ENCODE data around the gene NEU2. TPM values are rescaled to one million over a fixed set of nuclear protein-coding genes. Genes with fewer than 3 reads are reported as not detected.

Gene NEU2
- total and polyA plus RNA-seq, 2 of the 13 experiments (the other 11 are each of a cell fraction or from before 2014, with no cell fraction given), result not detected

DNA sequence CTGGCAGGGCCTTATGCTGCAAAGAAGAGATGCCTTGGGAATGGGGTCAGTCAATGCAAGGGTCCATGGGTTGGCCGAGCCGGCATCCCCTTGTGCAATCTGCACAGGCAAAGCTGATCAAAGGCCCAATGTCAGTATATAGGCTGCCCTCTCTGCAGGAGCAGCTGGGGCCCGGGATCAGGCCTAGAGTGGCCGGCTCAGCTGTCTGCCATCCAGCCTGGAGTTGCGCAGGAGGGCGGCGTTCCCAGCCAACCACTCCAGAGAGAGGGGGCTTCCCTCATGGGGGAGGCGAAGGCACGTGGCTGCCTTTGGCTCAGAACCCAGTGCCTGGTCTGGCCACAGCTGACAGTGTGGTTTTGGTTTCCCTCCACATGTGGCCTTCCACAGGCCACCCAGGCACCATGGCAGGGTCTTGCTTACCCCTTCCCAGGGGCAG, 31.5 kb downstream of the NEU2 start (continued):
- TF ChIP-seq, protein P1, sequence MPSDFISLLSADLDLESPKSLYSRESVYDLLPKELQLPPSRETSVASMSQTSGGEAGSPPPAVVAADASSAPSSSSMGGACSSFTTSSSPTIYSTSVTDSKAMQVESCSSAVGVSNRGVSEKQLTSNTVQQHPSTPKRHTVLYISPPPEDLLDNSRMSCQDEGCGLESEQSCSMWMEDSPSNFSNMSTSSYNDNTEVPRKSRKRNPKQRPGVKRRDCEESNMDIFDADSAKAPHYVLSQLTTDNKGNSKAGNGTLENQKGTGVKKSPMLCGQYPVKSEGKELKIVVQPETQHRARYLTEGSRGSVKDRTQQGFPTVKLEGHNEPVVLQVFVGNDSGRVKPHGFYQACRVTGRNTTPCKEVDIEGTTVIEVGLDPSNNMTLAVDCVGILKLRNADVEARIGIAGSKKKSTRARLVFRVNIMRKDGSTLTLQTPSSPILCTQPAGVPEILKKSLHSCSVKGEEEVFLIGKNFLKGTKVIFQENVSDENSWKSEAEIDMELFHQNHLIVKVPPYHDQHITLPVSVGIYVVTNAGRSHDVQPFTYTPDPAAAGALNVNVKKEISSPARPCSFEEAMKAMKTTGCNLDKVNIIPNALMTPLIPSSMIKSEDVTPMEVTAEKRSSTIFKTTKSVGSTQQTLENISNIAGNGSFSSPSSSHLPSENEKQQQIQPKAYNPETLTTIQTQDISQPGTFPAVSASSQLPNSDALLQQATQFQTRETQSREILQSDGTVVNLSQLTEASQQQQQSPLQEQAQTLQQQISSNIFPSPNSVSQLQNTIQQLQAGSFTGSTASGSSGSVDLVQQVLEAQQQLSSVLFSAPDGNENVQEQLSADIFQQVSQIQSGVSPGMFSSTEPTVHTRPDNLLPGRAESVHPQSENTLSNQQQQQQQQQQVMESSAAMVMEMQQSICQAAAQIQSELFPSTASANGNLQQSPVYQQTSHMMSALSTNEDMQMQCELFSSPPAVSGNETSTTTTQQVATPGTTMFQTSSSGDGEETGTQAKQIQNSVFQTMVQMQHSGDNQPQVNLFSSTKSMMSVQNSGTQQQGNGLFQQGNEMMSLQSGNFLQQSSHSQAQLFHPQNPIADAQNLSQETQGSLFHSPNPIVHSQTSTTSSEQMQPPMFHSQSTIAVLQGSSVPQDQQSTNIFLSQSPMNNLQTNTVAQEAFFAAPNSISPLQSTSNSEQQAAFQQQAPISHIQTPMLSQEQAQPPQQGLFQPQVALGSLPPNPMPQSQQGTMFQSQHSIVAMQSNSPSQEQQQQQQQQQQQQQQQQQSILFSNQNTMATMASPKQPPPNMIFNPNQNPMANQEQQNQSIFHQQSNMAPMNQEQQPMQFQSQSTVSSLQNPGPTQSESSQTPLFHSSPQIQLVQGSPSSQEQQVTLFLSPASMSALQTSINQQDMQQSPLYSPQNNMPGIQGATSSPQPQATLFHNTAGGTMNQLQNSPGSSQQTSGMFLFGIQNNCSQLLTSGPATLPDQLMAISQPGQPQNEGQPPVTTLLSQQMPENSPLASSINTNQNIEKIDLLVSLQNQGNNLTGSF (CRISPR knock-in tag; IDR thresholded peaks at IDR 0.05), result no peak
- TF ChIP-seq ZBTB7B (CRISPR knock-in tag; IDR thresholded peaks at IDR 0.05) (peak; percentile 29; the same call in 1 of the 2 replicates), ARID2 (CRISPR knock-in tag; IDR thresholded peaks at IDR 0.05; ENCODE audit: borderline replicate concordance) (no peak), ZNF660 (CRISPR knock-in tag; IDR thresholded peaks at IDR 0.05; ENCODE audit: borderline replicate concordance, low read depth) (no peak), ZNF354B (CRISPR knock-in tag; IDR thresholded peaks at IDR 0.05) (no peak), FOXK1 (CRISPR knock-in tag; IDR thresholded peaks at IDR 0.05; ENCODE audit: borderline replicate concordance, low read depth) (peak; percentile 29; the same call in 1 of the 2 replicates), ZNF101 (CRISPR knock-in tag; IDR thresholded peaks at IDR 0.05; ENCODE audit: borderline replicate concordance, low read depth) (no peak), RARA (CRISPR knock-in tag; IDR thresholded peaks at IDR 0.05) (no peak), EP300 (IDR thresholded peaks at IDR 0.05; ENCODE audit: low read depth in 2 of 2, low read length in 2 of 2) (no peak; a peak in 1 of 4 replicates), EP300 (CRISPR knock-in tag; IDR thresholded peaks at IDR 0.05; ENCODE audit: borderline replicate concordance) (no peak), NCOA5 (CRISPR knock-in tag; IDR thresholded peaks at IDR 0.05) (no peak), KAT7 (CRISPR knock-in tag; IDR thresholded peaks at IDR 0.05; ENCODE audit: borderline replicate concordance) (no peak), SYNCRIP (IDR thresholded peaks at IDR 0.05; ENCODE audit: insufficient read depth, low read depth, low read length) (no peak), ZFP62 (CRISPR knock-in tag; IDR thresholded peaks at IDR 0.05) (no peak)
- TF ChIP-seq, protein P2, sequence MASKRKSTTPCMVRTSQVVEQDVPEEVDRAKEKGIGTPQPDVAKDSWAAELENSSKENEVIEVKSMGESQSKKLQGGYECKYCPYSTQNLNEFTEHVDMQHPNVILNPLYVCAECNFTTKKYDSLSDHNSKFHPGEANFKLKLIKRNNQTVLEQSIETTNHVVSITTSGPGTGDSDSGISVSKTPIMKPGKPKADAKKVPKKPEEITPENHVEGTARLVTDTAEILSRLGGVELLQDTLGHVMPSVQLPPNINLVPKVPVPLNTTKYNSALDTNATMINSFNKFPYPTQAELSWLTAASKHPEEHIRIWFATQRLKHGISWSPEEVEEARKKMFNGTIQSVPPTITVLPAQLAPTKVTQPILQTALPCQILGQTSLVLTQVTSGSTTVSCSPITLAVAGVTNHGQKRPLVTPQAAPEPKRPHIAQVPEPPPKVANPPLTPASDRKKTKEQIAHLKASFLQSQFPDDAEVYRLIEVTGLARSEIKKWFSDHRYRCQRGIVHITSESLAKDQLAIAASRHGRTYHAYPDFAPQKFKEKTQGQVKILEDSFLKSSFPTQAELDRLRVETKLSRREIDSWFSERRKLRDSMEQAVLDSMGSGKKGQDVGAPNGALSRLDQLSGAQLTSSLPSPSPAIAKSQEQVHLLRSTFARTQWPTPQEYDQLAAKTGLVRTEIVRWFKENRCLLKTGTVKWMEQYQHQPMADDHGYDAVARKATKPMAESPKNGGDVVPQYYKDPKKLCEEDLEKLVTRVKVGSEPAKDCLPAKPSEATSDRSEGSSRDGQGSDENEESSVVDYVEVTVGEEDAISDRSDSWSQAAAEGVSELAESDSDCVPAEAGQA (IDR thresholded peaks at IDR 0.05; ENCODE audit: low read depth), result no peak
- TF ChIP-seq, protein P2 (CRISPR knock-in tag; IDR thresholded peaks at IDR 0.05; ENCODE audit: borderline replicate concordance), result no peak
- TF ChIP-seq, protein P3, sequence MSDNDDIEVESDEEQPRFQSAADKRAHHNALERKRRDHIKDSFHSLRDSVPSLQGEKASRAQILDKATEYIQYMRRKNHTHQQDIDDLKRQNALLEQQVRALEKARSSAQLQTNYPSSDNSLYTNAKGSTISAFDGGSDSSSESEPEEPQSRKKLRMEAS (IDR thresholded peaks at IDR 0.05), result 0 out of 2 replicates have a peak, but pooled peaks have one; percentile 16
- TF ChIP-seq, protein P4, sequence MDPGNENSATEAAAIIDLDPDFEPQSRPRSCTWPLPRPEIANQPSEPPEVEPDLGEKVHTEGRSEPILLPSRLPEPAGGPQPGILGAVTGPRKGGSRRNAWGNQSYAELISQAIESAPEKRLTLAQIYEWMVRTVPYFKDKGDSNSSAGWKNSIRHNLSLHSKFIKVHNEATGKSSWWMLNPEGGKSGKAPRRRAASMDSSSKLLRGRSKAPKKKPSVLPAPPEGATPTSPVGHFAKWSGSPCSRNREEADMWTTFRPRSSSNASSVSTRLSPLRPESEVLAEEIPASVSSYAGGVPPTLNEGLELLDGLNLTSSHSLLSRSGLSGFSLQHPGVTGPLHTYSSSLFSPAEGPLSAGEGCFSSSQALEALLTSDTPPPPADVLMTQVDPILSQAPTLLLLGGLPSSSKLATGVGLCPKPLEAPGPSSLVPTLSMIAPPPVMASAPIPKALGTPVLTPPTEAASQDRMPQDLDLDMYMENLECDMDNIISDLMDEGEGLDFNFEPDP (CRISPR knock-in tag; conservative IDR thresholded peaks at IDR 0.05), result no peak

Measured in HepG2 (cell line).